HCT116 (cell line): ENCODE results near the gene IGFN1.

Experiments
- CTCF ChIP-seq, 3 experiments: fragments of 200-600 bp in 1 of 3; sonication (generic) in 1 of 3; IDR thresholded peaks in 2 of 3; conservative IDR thresholded peaks in 1 of 3; 2 replicates each; pipeline ENCODE4 v1.5.1; 2012 to 2017; ENCODE audit warnings: low read depth in 2 of 3, low read length in 2 of 3, antibody characterized with exemption in 1 of 3, borderline replicate concordance in 1 of 3, control low read depth in 1 of 3, mild to moderate bottlenecking in 1 of 3, mixed read lengths in 1 of 3, mixed run types in 1 of 3, moderate library complexity in 1 of 3; ENCODE audit not compliant: insufficient read depth in 1 of 3
- EZH2 ChIP-seq: fragments of 200-600 bp; sonication (generic); IDR thresholded peaks from 2 replicates; pipeline ENCODE4 v1.6.1; 2017; ENCODE audit warnings: antibody characterized with exemption, mixed run types
- EZH2phosphoT487 ChIP-seq: fragments of 200-600 bp; IDR thresholded peaks from 2 replicates; pipeline ENCODE4 v1.6.1; 2018; ENCODE audit warnings: antibody characterized with exemption, borderline replicate concordance
- JUND ChIP-seq: IDR thresholded peaks from 2 replicates; pipeline ENCODE4 v1.6.1; 2012
- MAX ChIP-seq: IDR thresholded peaks from 2 replicates; pipeline ENCODE4 v1.6.1; 2012
- POLR2A ChIP-seq: IDR thresholded peaks from 2 replicates; pipeline ENCODE4 v1.7.0; 2011; ENCODE audit warnings: borderline replicate concordance; ENCODE audit not compliant: insufficient read depth, insufficient read length; ENCODE audit errors: extremely low read depth
- POLR2AphosphoS5 ChIP-seq: IDR thresholded peaks from 2 replicates; pipeline ENCODE4 v1.6.1; 2011; ENCODE audit warnings: mild to moderate bottlenecking, low read depth, low read length, moderate library complexity
- ZNF274 ChIP-seq: fragments of 200-500 bp; sonication (Bioruptor generic); IDR thresholded peaks from 2 replicates; pipeline ENCODE4 v1.6.1; 2014; ENCODE audit warnings: mild to moderate bottlenecking, low read depth, low read length, inconsistent platforms

- TF ChIP-seq POLR2A (no peak), ZNF274 (no peak), CTCF (IDR thresholded peaks at IDR 0.05 in 2 of 3, conservative IDR thresholded peaks at IDR 0.05 in 1 of 3; ENCODE audit: borderline replicate concordance in 1 of 3, insufficient read depth in 1 of 3, low read depth in 2 of 3, low read length in 2 of 3) (no peak), EZH2phosphoT487 (no peak), EZH2 (no peak), JUND (no peak), POLR2AphosphoS5 (no peak), MAX (no peak)
Measured at GRCh38 chr1:201140941-201141260, 49.7 kb upstream of the IGFN1 start.
